HEK293 (cell line): ENCODE measurements around the gene KREMEN2.

Experiments used
- GLI4 ChIP-seq: fragments of 450-650 bp; formaldehyde crosslinking; IDR thresholded peaks from 2 replicates; pipeline ENCODE4 v1.5.1; 2016; ENCODE audit warnings: missing biosample characterization, missing genetic modification characterization
- SETDB1 ChIP-seq: IDR thresholded peaks from one replicate; pipeline ENCODE4 v1.6.1; 2017; ENCODE audit warnings: mild to moderate bottlenecking, low read length, moderate library complexity, mixed read lengths; ENCODE audit not compliant: insufficient read length
- ZBTB1 ChIP-seq: fragments of 450-650 bp; formaldehyde crosslinking; IDR thresholded peaks from 2 replicates; pipeline ENCODE4 v1.5.1; 2016; ENCODE audit warnings: missing biosample characterization, missing genetic modification characterization
- ZFP37 ChIP-seq: fragments of 450-650 bp; formaldehyde crosslinking; IDR thresholded peaks from 2 replicates; pipeline ENCODE4 v1.5.1; 2016; ENCODE audit warnings: missing biosample characterization, missing genetic modification characterization
- ZNF202 ChIP-seq: fragments of 450-650 bp; formaldehyde crosslinking; IDR thresholded peaks from 2 replicates; pipeline ENCODE4 v1.5.1; 2016; ENCODE audit warnings: missing biosample characterization, missing genetic modification characterization, borderline replicate concordance
- ZNF701 ChIP-seq: fragments of 450-650 bp; formaldehyde crosslinking; IDR thresholded peaks from 2 replicates; pipeline ENCODE4 v1.5.1; 2016; ENCODE audit warnings: missing biosample characterization, missing genetic modification characterization
- TF ChIP-seq, protein P1 (sequence below): fragments of 450-650 bp; formaldehyde crosslinking; IDR thresholded peaks from 2 replicates; pipeline ENCODE4 v1.5.1; 2016; ENCODE audit warnings: missing biosample characterization, missing genetic modification characterization

DNA sequence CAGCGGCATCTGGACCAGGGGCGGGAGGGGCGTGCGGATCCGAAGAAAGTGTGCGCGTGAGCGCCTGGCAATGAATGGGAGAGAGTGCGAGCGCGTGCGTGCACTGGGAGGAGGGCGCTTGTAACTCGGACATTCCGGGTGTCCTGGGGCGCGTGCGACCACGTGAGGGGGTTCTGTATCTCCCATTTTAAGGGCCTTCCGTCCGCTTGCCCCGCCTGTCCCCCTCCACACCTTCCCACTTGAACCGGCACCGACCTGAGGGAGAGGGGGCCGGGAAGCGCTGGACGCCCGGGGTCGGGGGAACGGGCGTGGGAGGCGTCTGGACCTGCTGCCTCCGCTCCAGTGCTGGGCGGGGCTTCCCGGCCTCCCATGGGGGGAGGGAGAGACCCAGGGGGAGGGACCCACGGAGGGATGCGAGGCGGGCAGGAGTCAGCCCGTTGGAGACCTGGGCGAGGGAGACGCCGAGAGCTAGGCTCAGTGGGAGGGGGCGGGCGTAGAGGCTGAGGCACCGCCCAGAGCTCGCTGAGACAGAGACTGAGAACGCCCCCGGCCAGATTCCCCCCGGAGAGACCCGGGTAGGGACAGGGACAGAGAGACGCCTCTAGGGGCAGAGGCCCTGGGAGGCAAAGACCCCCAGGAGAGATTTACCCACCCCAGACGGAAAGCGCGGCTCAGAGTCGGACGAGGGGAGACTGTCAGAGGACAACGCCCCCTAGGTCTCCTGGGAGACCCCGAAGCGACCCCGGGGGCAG is at the start of gene KREMEN2:
- no peak for TF ChIP-seq ZNF701 (tag by site-specific recombination)
- TF ChIP-seq, protein P1, sequence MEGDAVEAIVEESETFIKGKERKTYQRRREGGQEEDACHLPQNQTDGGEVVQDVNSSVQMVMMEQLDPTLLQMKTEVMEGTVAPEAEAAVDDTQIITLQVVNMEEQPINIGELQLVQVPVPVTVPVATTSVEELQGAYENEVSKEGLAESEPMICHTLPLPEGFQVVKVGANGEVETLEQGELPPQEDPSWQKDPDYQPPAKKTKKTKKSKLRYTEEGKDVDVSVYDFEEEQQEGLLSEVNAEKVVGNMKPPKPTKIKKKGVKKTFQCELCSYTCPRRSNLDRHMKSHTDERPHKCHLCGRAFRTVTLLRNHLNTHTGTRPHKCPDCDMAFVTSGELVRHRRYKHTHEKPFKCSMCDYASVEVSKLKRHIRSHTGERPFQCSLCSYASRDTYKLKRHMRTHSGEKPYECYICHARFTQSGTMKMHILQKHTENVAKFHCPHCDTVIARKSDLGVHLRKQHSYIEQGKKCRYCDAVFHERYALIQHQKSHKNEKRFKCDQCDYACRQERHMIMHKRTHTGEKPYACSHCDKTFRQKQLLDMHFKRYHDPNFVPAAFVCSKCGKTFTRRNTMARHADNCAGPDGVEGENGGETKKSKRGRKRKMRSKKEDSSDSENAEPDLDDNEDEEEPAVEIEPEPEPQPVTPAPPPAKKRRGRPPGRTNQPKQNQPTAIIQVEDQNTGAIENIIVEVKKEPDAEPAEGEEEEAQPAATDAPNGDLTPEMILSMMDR (tag by site-specific recombination): peak; percentile 41; the same call in 1 of the 2 replicates
- TF ChIP-seq SETDB1: no peak
- no peak for TF ChIP-seq ZBTB1 (tag by site-specific recombination)
- no peak for TF ChIP-seq GLI4 (tag by site-specific recombination)
- 0 out of 2 replicates have a peak, but pooled peaks have one; percentile 60 for TF ChIP-seq ZFP37 (tag by site-specific recombination)
- TF ChIP-seq ZNF202: no peak
